Activated naive CD4-positive, alpha-beta T cell treated with anti-CD3 and anti-CD28 coated beads, Interleukin-2, amount 50 U/mL, for 24 hours (primary cell): Measurements from ENCODE around the gene WDR70.
"Not testable (repeated sequence)": the region's sequence is repeated elsewhere in the genome, so short reads cannot be mapped to it uniquely, and the experiment has no call there.

Source experiments
- H3K27ac Mint-ChIP-seq: one replicate; pipeline ENCODE4 v1.8.0; 2021; ENCODE audit warnings: mild to moderate bottlenecking, mixed read lengths
- H3K27me3 Mint-ChIP-seq: one replicate; pipeline ENCODE4 v1.8.0; 2021; ENCODE audit warnings: mixed read lengths
- H3K36me3 Mint-ChIP-seq: one replicate; pipeline ENCODE4 v1.8.0; 2021; ENCODE audit warnings: mixed read lengths
- H3K4me1 Mint-ChIP-seq: one replicate; pipeline ENCODE4 v1.8.0; 2021; ENCODE audit warnings: mixed read lengths
- H3K4me3 Mint-ChIP-seq: one replicate; pipeline ENCODE4 v1.8.0; 2021; ENCODE audit warnings: mild to moderate bottlenecking, mixed read lengths
- H3K9me3 Mint-ChIP-seq: one replicate; pipeline ENCODE4 v1.8.0; 2021; ENCODE audit warnings: mixed read lengths

The WDR70 gene

GRCh38 chr5:37771203-37771611, 392.1 kb downstream of the WDR70 start:
- Mint-ChIP-seq H3K9me3 (peaks cover 14% of the 10 kb centered on the region), H3K27me3 (no peaks in the 10 kb centered on the region), H3K36me3 (peaks cover 2% of the 10 kb centered on the region), H3K4me1 (no peaks in the 10 kb centered on the region), H3K4me3 (no peak overlapping the region), H3K27ac (no peak overlapping the region)

- Mint-ChIP-seq H3K36me3 (peaks cover 2% of the 10 kb centered on the region), H3K9me3 (peaks cover 14% of the 10 kb centered on the region), H3K27me3 (no peaks in the 10 kb centered on the region), H3K4me3 (no peak overlapping the region), H3K4me1 (no peaks in the 10 kb centered on the region), H3K27ac (no peak overlapping the region)
Observed at GRCh38 chr5:37771731-37772130, 392.6 kb downstream of the WDR70 start.

- no peak overlapping the region for H3K27ac Mint-ChIP-seq
- H3K36me3 Mint-ChIP-seq = peaks cover 2% of the 10 kb centered on the region
- peaks cover 14% of the 10 kb centered on the region for H3K9me3 Mint-ChIP-seq
- H3K27me3 Mint-ChIP-seq = no peaks in the 10 kb centered on the region
- H3K4me3 Mint-ChIP-seq = no peak overlapping the region
- no peaks in the 10 kb centered on the region for H3K4me1 Mint-ChIP-seq
Observed at GRCh38 chr5:37772255-37772654, 393.1 kb downstream of the WDR70 start.

- Mint-ChIP-seq H3K27me3 (no peaks in the 10 kb centered on the region), H3K4me3 (no peak overlapping the region), H3K9me3 (peaks cover 14% of the 10 kb centered on the region), H3K36me3 (peaks cover 2% of the 10 kb centered on the region), H3K27ac (no peak overlapping the region), H3K4me1 (no peaks in the 10 kb centered on the region)
Observed at GRCh38 chr5:37773809-37774208, 394.7 kb downstream of the WDR70 start.

- H3K4me3 Mint-ChIP-seq = no peak overlapping the region
- no peaks in the 10 kb centered on the region for H3K27me3 Mint-ChIP-seq
- peaks cover 14% of the 10 kb centered on the region for H3K9me3 Mint-ChIP-seq
- no peaks in the 10 kb centered on the region for H3K4me1 Mint-ChIP-seq
- H3K27ac Mint-ChIP-seq = peak overlapping the region; percentile 9
- H3K36me3 Mint-ChIP-seq = peaks cover 2% of the 10 kb centered on the region
Observed at GRCh38 chr5:37774912-37775483, 395.9 kb downstream of the WDR70 start.

- H3K9me3 Mint-ChIP-seq = peaks cover 14% of the 10 kb centered on the region
- no peaks in the 10 kb centered on the region for H3K4me1 Mint-ChIP-seq
- H3K36me3 Mint-ChIP-seq = peaks cover 2% of the 10 kb centered on the region
- no peak overlapping the region for H3K27ac Mint-ChIP-seq
- H3K4me3 Mint-ChIP-seq = no peak overlapping the region
- H3K27me3 Mint-ChIP-seq = no peaks in the 10 kb centered on the region
Observed at GRCh38 chr5:37776826-37777225, 397.7 kb downstream of the WDR70 start.

- Mint-ChIP-seq H3K27me3 (no peaks in the 10 kb centered on the region), H3K9me3 (peaks cover 14% of the 10 kb centered on the region), H3K36me3 (peaks cover 2% of the 10 kb centered on the region), H3K4me1 (no peaks in the 10 kb centered on the region), H3K27ac (no peak overlapping the region), H3K4me3 (no peak overlapping the region)
Observed at GRCh38 chr5:37777432-37778130, 398.5 kb downstream of the WDR70 start.

GRCh38 chr5:37781409-37781808, 402.3 kb downstream of the WDR70 start:
- not testable (repeated sequence) for H3K4me3 Mint-ChIP-seq, H3K9me3 Mint-ChIP-seq

GRCh38 chr5:37786416-37786815, 407.3 kb downstream of the WDR70 start:
- Mint-ChIP-seq H3K4me1 (no peaks in the 10 kb centered on the region), H3K36me3 (no peaks in the 10 kb centered on the region), H3K4me3 (no peak overlapping the region), H3K27me3 (peaks cover 8% of the 10 kb centered on the region), H3K9me3 (no peaks in the 10 kb centered on the region), H3K27ac (no peak overlapping the region)

More at GRCh38 chr5:37781409-37781808, 402.3 kb downstream of the WDR70 start:
- H3K27ac Mint-ChIP-seq, H3K36me3 Mint-ChIP-seq, H3K27me3 Mint-ChIP-seq, H3K4me1 Mint-ChIP-seq: not testable (repeated sequence)

GRCh38 chr5:37786862-37787519, 407.9 kb downstream of the WDR70 start:
- Mint-ChIP-seq H3K36me3 (no peaks in the 10 kb centered on the region), H3K4me3 (no peak overlapping the region), H3K27me3 (peaks cover 8% of the 10 kb centered on the region), H3K4me1 (no peaks in the 10 kb centered on the region), H3K9me3 (no peaks in the 10 kb centered on the region), H3K27ac (no peak overlapping the region)

- Mint-ChIP-seq H3K9me3 (no peaks in the 10 kb centered on the region), H3K27me3 (peaks cover 8% of the 10 kb centered on the region), H3K4me1 (no peaks in the 10 kb centered on the region), H3K36me3 (no peaks in the 10 kb centered on the region), H3K27ac (no peak overlapping the region), H3K4me3 (no peak overlapping the region)
Observed at GRCh38 chr5:37787742-37788141, 408.6 kb downstream of the WDR70 start.

- Mint-ChIP-seq H3K36me3 (peaks cover 2% of the 10 kb centered on the region), H3K27me3 (peaks cover 10% of the 10 kb centered on the region), H3K4me1 (no peaks in the 10 kb centered on the region)
Observed at GRCh38 chr5:37789991-37790390, 410.9 kb downstream of the WDR70 start.

GRCh38 chr5:37791321-37791720, 412.2 kb downstream of the WDR70 start:
- peaks cover 9% of the 10 kb centered on the region for H3K27me3 Mint-ChIP-seq
- H3K4me3 Mint-ChIP-seq = no peak overlapping the region
- peaks cover 2% of the 10 kb centered on the region for H3K36me3 Mint-ChIP-seq
- no peaks in the 10 kb centered on the region for H3K4me1 Mint-ChIP-seq
- H3K27ac Mint-ChIP-seq = no peak overlapping the region
- peaks cover 7% of the 10 kb centered on the region for H3K9me3 Mint-ChIP-seq

More at GRCh38 chr5:37789991-37790390, 410.9 kb downstream of the WDR70 start:
- Mint-ChIP-seq H3K9me3 (peaks cover 7% of the 10 kb centered on the region), H3K4me3 (no peak overlapping the region), H3K27ac (no peak overlapping the region)

- H3K27ac Mint-ChIP-seq = no peak overlapping the region
- peaks cover 3% of the 10 kb centered on the region for H3K36me3 Mint-ChIP-seq
- H3K4me1 Mint-ChIP-seq = no peaks in the 10 kb centered on the region
- H3K4me3 Mint-ChIP-seq = no peak overlapping the region
- H3K27me3 Mint-ChIP-seq = peaks cover 12% of the 10 kb centered on the region
- peaks cover 12% of the 10 kb centered on the region for H3K9me3 Mint-ChIP-seq
Observed at GRCh38 chr5:37792975-37793631, 414.0 kb downstream of the WDR70 start.

- H3K27me3 Mint-ChIP-seq, H3K36me3 Mint-ChIP-seq, H3K27ac Mint-ChIP-seq, H3K4me1 Mint-ChIP-seq, H3K4me3 Mint-ChIP-seq: not testable (repeated sequence)
- H3K9me3 Mint-ChIP-seq = peaks cover 12% of the 10 kb centered on the region
Observed at GRCh38 chr5:37795292-37795691, 416.2 kb downstream of the WDR70 start.

GRCh38 chr5:37796435-37796834, 417.3 kb downstream of the WDR70 start:
- not testable (repeated sequence) for H3K4me3 Mint-ChIP-seq, H3K36me3 Mint-ChIP-seq, H3K27ac Mint-ChIP-seq, H3K4me1 Mint-ChIP-seq, H3K27me3 Mint-ChIP-seq
- peaks cover 12% of the 10 kb centered on the region for H3K9me3 Mint-ChIP-seq
